Measurements from ENCODE around the gene CPA4.
A peak's percentile ranks its signal among the peaks of the same experiment; 100 is the strongest.

The CPA4 gene

DNA sequence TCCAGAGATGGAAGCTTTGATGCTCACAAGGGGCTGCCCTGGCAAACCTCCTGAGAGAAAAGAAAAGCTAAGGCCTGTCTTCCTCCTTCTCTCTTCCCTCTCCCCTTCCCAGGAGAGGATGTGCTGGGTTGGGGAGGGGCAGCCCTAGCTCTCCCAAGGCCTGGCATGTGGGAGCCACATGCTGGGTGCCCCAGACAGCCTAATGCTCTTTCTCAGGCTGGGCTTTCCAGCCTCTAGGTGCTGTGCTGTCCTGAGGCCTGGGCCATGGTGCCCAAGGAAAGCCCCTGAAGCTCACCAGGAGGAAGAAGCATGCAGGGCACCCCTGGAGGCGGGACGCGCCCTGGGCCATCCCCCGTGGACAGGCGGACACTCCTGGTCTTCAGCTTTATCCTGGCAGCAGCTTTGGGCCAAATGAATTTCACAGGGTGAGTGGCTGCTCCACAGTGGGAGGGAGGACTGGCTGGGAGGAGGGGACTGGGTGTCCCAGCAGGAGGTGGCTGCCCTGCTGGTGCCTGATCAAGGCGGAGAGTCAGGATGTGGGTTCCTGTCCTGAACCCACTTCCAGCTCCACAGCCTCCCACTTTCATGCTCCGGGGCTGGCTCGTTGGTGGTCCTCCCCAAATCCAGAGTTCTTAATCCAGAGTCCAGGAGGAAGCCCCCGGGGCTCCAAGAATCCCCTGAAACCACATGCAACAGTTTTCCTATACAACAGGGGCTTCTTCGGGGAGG, 53.4 kb downstream of the CPA4 start:
- no peak for DNase-seq

DNA sequence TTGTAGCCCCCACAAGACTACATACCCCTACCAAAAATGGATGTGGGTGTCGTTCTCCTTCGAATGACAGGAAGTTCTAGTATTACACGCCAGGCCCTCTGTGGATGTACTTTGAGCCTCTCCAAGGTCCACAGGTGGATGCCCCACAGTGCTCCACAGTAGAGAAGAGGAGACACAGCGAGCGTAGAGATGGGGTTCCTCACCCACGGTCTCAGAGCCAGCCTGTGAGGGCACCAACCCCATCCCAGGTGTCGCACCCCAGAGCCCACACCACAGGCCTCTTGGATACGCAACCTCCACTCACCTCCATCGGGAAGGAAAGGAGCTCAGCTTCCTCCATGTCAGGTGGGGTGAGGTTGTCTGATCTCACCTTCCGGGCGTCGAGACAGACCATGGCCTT, 54.0 kb downstream of the CPA4 start:
- DNase-seq, result no peak

DNA sequence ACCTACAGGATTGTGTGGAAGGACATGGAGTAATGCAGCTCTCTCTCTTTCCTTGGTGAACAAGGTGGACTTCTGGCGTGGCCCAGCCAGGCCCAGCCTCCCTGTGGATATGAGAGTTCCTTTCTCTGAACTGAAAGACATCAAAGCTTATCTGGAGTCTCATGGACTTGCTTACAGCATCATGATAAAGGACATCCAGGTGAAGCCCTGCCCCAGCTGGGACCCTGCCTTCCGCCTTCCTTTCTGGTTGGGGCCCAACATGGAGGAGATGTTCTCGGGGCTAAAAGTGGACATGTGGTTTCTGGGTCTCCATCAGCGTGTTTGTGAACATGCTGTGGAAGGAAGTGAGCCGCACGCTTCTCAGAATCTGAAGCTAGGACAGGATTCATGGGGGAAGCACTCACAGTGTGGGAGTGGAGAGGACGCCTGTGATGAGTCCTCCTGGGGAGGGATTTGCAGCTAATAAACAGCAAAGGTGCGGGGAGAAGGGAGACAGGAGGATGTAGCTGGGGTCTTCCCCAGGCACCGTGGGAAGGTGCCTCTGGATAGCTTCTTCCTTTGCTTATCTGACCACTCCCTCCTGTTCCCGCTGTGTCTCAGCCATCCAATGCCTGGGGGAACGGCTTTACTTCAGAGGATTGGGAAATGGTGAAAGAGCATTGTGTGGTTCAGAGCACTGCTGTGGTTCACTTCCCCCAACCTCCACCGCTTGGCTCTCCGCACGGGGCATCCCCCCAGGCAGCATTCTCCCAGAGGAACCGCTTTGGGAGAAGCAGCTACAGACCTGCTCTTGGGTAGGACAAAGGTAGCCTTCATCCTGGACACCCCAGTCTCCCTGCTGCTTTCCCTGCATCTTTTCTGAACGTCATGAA, 57.2 kb downstream of the CPA4 start:
- no peak for DNase-seq

DNA sequence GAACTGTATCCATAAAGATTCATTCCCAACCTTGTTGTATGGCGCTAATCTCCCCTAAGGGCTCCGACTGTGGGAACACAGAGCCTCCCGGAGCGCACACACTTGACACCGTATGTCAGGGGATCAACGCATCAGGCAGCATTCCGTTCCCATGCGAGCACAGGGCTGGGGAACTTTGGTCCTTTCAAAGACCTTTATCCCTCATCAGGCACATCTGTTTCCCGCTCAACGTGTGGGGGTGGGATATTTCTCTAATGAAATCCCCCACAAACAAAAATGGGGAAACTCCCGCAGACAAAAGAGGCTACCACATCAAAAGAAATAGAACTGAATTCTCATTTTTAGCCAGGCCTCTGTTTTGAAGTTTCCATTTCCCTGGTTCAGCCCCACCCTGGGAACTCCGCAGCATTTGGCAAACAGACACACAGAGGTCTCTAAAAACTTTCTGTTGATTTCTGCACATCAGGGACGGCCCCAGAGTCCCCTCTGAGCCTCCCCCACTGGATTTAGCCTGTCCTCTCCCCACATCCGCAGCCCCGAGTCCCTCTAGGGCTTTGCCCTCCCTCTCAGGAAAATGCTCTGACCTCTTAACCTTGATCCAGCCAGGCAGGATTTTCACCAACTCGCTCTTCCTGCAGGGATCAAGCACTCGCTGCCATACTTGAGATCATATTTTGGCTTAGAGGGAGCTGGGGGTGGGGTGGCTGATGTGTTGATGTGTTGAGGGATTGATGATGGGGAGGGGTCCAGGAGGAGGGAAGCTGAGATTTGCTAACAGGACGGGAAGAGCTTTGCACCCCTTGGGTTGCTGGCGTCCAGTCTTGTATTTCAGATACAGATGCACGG, 58.2 kb downstream of the CPA4 start:
- DNase-seq, result no peak

DNA sequence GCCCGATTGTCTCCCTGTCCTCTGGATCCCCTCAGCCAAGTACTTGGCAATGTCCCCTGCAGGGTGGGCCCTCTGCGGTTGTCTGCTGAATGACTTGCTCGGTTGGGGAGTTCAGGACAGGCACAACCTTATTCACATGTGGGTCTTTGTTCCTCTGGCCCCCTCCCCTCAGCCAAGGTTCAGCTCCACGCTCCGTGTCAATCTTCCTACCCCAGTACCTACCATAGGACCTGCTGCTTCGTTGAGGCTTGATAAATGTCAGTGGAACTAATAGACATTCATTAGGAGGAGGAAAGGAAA, 58.8 kb downstream of the CPA4 start:
- DNase-seq, result no peak

DNA sequence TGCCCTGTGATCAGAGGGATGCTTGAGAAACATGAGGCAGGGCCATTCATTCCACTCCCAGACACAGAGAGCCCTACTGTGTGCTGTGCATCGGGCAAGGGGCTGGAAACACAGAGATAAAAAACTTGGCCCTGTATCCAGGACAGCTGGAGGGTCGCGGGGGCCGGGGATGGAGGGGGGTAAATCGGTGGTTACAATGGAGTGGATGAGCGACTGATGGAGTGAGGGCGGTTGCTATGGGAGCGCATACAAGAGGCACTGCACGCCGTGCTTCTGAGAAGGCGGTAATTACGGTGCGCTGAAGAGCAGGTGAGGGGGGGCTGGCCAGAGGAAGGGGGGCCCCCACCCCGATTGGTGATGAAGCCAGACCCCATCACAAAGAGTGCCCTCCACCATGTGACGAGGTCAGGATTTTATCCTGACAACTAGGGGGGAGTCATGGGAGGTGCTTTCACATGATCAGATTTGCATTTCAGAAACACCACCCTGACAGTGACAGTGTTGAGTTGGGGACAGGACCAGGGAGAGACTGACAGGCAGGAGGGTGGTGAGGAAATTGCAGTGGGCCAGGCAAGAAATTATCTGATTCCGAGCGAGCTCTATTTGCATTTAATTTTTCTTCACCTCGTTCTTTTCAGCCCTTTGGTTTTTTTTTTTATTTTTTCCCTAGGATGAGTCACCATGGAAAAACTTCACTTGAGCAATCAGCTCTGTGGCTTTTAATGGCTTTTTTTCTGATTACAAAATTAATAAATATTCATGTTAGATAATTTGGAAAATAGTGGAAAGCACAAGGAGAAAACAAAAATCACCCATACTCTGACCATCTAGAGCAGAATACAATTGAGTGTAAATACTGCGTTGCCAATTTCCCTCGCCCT, 59.5 kb downstream of the CPA4 start:
- DNase-seq, result no peak

DNA sequence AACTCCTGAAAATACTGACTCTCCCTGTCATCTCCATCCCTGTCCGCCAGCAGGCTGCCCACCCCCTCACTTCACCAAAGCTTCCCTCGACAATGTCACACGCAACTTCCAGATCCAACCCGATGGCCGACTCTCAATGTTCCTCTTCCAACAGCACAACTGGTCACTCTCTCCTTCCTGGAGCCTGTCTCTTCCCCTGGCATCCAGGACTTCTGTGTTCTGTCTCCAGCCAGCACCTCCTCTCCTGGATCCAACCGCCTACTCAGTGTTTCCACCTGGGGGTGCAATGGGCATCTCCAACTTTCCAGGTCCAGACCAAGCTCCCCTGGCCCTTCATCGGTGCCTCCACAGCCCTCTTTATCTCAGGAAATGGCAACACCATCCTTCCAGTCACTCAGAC, 60.2 kb downstream of the CPA4 start:
- DNase-seq, result no peak

DNA sequence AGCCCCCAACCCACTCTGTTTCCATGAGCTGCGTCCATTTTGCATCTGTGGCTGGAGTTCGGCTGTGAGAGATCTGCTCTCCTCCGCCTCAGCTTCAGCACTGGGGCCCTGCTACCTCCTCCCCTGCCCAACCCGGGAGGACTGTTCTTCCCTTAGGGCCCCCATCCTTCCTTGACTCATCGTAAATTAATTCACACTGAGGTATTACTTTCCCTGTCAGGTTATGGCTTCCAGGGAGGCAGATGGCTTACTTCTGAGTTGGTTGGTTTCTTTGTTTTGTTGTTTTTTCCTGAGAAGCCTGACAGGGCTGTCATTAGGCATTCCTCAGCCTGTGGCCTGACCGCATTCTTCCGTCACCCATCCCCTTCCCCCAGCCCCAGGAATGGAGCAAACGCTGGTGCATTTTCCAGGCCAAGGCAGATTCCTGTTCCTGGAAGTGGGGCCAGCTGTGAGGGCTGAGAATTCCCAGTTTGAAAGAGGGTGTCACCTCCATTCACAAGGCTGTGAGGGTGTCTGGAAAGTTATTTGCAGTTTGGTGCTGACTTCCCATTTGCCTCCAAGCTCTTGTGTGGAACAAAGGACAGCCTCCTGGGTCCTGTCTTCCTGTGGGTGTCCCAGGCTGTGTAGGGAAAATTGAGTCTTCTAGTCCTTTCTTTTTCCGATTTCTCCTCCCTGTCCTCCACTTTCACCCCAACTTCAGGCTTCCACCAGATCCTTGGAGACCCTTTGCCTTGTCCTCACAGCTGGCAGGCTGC, 63.3 kb downstream of the CPA4 start:
- DNase-seq, result no peak

DNA sequence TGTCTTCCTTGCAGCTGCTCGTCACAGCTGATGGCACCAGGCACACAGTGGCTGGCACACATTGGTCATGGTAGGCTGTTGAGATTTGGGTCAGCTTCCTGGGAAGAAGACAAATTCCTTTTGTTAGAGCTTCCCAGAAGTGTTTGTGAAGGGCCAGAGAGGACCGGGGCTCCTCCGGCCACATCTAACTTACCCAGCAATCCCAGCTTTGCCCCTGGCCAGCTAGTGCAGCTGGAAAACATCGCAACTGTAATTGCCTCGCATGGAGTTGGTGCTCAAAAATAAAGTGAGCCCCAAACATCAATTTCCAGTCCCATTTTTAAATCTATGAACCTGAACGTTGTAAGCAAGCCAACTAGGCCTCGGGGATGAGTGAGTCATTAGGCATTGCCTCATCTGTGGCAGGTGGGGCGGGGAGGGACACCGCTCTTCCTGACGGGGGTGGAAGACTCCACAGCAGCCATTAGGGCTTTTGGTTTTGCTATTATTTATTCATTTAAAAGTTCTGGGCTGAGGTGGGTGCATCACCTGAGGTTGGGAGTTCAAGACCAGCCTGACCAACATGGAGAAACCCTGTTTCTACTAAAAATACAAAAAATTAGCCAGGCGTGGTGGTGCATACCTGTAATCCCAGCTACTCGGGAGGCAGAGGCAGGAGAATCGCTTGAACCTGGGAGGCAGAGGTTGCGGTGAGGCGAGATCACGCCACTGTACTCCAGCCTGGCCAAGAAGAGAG, 64.1 kb downstream of the CPA4 start:
- DNase-seq, result no peak

DNA sequence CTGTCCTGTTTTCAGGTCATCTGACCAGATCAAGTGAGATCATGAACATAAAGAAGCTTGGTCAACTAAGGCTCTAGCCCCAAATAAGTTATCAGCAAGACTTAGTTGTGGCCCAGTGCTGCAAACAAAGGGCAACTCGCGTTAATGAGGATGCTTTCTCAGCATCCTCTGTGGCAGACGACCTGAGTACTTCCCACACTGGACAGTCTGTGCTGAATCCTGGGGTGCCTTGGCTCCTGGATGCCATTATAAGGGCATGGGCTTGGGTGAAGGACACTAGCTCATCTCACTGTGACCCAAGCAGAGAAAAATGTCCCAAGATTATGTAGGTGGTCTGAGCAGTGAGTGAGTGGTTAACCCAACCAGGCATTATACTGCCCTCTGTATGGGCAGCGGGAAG, 65.5 kb downstream of the CPA4 start:
- no peak for DNase-seq

DNA sequence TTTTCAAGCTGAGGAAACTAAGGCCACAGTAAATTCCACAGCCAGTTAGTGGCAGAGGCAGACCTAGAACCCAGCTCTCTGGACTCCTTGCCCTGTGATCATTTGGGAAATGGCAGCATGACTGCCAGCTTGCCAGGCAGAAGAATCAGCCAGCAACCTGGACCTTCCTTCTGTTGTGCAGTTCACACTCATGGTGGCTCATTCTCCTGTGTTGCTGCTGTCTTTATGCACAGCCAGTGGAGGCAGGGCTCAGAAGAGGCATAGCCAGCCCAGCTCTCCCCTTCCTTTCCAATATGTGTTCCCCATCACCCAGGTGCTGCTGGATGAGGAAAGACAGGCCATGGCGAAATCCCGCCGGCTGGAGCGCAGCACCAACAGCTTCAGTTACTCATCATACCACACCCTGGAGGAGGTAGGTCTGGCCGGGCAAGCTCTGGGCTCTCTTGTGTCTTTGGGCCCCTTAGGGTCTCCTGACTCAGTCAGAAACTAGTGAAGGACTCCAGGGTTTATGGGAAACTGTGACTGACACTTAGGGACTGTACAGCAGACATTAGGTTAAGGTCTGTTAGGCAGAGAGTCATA, 66.4 kb downstream of the CPA4 start:
- no peak for DNase-seq

DNA sequence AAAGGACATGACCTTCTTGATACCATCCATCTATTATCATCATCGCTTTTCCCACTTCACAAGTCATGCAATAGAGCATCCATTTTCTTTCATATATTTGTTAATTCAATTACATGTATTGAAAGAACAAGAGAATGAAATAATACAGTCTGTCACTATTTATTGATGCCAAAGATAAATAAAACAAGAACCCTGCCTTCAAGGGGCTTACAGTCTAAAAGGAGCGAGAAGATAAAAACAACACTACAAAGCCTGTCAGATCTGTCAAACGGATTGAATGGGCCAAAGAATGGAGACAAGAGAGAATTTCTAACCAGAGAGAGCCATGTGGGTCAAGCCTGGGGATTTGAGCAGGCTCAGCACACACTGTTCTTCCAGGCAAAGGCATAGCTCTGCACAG, 67.6 kb downstream of the CPA4 start:
- DNase-seq, result no peak

DNA sequence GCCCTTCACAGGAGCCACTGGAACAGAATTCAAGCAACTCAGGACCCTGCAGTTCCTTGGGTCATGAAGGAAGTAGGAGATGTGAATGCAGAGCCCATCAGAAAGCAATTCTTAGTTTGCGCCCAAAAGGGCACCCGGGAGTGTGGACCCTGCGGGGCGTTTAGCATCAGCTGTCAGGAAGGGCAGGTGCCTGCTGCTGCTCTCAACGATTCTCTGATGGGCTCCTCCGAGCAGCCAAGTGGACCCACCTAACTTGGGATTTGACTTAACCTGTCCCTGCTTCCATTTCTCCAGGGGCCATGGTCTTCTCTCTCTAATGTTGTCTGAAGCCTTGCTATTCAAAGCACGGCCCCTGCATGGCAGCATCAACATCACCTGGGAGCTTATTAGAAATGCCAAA, 68.7 kb downstream of the CPA4 start:
- no peak for DNase-seq

DNA sequence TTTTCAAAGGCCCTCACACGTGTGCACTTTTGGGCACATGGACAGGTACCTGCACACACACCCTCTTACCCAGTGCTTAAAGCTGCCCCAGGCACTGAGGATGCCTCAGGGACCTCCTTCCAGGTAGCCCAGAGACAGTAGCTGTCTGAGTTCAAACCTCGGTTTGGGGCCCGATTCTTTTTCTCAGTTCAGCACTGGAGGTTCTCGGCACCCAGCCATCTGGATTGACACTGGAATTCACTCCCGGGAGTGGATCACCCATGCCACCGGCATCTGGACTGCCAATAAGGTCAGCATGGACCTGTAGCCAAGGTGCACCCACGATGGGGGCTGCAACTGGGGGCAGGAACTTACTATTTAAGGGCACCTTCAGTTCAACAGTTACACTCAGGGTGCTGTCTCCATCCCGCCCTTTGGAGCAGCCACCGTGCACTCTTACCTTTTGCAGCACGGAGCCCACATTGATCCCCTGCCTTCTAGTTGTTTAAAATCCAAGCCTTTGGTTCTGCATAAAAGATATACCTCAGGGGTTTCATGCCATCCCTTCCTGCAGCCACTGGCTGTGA, 69.4 kb downstream of the CPA4 start:
- DNase-seq, result no peak

DNA sequence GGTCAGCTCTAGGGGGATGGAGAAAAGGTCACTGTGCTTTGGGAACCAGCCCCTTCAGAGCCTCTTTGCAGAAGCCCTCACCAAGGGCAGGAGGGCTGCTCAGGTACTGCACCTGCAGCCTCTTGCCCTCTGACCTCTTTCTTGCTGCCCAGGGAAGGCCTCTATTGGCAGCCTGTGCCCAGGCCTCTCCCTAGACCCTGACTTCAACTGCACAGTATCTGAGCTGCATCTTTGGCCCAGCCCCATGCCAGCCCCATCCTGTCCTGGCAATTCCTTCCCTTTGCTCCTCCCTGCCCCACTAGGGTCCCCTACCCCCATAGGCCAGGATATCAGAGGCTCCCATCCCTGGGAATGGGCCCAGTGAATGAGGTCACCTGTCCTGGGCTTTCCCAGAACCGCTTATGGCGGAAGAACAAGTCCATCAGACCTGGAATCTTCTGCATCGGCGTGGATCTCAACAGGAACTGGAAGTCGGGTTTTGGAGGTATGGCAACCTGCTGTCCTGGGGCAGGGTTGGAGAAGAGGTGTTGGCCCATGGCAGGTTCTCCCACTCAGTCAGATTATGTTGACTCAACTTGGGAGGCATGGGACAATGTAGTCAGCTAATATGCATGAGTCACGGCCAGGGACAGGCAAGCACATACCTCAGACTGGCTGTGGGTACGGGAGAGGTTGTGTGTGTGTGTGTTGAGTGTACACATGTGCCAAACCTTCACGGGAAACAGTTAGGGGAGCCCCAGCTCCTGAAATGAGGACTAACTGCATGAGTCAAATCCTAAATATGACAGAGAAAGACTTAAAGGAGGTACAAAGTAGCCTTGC, 70.3 kb downstream of the CPA4 start:
- peak; percentile 77 for DNase-seq

DNA sequence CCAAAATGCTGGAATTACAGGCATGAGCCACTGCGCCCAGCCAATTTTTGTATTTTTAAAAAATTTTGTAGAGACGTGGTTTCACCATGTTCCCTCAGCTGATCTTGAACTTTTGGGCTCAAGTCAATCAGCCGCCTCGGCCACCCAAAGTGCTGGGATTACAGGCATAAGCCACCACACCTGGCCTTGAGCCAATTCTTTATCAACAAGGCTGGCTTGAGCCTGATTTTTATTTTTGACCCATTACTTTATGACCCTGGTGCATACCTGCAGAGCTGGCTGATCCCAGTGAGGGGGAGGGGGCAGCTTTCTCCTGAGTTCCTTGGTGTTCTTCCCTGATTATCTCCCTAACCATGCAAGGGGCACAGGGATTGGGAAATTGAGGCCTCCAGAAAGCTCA, 71.5 kb downstream of the CPA4 start:
- DNase-seq, result no peak

DNA sequence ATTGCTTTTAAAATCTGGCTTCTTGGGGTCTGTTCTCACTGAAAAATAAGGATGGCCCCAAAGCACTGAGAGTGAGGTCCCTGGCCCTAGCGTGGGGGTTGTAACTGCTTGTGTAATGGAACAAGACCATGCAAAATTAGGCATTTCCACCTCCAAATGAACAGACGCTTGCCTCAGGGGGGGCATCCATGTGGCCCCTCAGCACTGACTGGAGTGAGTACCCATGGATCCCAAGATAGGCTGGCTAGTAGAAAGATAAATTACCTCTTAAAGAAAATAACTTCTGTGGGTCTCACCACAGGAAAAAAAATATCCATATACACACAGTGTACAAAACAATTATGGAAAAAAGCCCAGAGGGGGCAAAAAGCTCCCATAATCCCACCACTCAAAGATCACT, 72.1 kb downstream of the CPA4 start:
- no peak for DNase-seq

DNA sequence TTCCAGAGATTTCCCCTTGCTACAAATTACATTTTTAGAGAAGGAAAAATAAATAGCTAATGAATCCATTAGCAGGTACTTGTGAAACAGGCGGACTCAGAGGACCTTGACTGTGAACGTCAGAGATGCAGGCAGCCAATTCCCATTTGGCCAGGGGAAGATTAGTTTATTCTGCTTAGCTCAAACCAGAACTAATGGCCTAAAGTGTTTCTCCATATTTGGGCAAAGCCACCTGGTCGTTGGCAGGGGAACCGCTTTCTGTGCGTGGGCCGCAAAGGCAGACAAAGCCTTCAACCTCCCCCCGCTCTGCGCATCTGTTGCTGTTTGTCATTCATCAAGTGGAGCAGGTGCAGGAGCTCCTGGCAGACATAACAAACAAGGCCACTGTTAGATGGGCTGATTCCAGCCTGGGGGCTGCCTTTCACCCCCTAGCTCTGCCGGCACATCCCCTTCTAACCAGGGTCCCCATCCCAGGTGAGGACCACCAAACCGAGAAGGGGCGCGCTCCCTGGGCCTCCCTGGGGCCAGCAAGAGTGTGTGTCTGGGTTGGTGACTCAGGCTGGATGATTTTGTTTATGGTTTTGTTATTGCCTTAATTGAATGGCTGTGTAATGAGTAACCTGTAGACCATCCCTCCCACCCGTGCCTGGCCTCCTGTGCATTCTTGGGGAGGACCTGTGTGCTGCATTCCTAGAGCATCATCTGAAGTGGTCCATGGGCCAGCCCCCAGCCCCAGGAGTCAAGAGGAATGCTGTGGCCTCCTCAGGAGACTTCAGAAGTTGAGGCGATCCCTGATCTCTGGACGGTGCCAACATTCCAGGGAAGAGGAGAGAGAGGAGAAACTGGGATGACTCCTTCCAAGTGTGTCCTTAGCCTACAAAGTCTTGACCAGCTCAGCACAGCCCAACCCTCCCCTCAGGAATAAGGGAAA, 72.8 kb downstream of the CPA4 start:
- no peak for DNase-seq

All from activated CD8-positive, alpha-beta memory T cell treated with anti-CD3 and anti-CD28 coated beads, Interleukin-2, amount 50 U/mL, for 48 hours (primary cell).